K562 (cell line): Measurements from ENCODE around the gene PPP1R9B. TPM values are rescaled to one million over a fixed set of nuclear protein-coding genes. Genes with fewer than 3 reads are reported as not detected.

Experiments used
- DIDO1 ChIP-seq: fragments of 450-650 bp; IDR thresholded peaks from 2 replicates; pipeline ENCODE4 v1.6.1; 2016; ENCODE audit warnings: low read depth, missing biosample characterization, missing genetic modification characterization
- HDAC8 ChIP-seq: fragments of 450-650 bp; IDR thresholded peaks from 2 replicates; pipeline ENCODE4 v1.6.1; 2016; ENCODE audit warnings: mild to moderate bottlenecking, missing genetic modification characterization, moderate library complexity, missing compliant biosample characterization
- HNRNPLL ChIP-seq: fragments of 200-400 bp; formaldehyde crosslinking; IDR thresholded peaks from 2 replicates; pipeline ENCODE4 v1.6.1; 2017; ENCODE audit warnings: low read length, low read depth, mild to moderate bottlenecking; ENCODE audit not compliant: poor library complexity, severe bottlenecking
- MAFG ChIP-seq: fragments of 450-650 bp; conservative IDR thresholded peaks from 2 replicates; pipeline ENCODE4 v1.6.1; 2016; ENCODE audit warnings: missing genetic modification characterization, missing compliant biosample characterization
- MBD2 ChIP-seq: sonication (generic); IDR thresholded peaks from 2 replicates; pipeline ENCODE4 v1.6.1; 2016; ENCODE audit warnings: low read depth, borderline replicate concordance
- NCOR1 ChIP-seq: fragments of 450-650 bp; IDR thresholded peaks from 2 replicates; pipeline ENCODE4 v1.6.1; 2016; ENCODE audit warnings: mild to moderate bottlenecking, moderate library complexity
- NR4A1 ChIP-seq, 2 experiments: fragments of 250-450 bp in 1 of 2; fragments of 450-650 bp in 1 of 2; sonication (Bioruptor Pico) in 1 of 2; IDR thresholded peaks; 2 replicates each; pipeline versions ENCODE4 v1.4.0 to v1.6.1; 2016 to 2020; ENCODE audit warnings: mild to moderate bottlenecking in 2 of 2, missing compliant biosample characterization in 1 of 2, missing genetic modification characterization in 1 of 2, moderate library complexity in 1 of 2
- NUFIP1 ChIP-seq: fragments of 450-650 bp; IDR thresholded peaks from 2 replicates; pipeline ENCODE4 v1.6.1; 2018; ENCODE audit not compliant: partially characterized antibody
- POLR2AphosphoS5 ChIP-seq: IDR thresholded peaks from 2 replicates; pipeline ENCODE4 v1.6.1; 2011; ENCODE audit warnings: mild to moderate bottlenecking, low read depth, low read length, moderate library complexity; ENCODE audit not compliant: control insufficient read depth, insufficient read depth
- POLR3G ChIP-seq: IDR thresholded peaks from 2 replicates; pipeline ENCODE4 v1.6.1; 2011; ENCODE audit not compliant: insufficient read length, insufficient replicate concordance; ENCODE audit errors: extremely low read depth
- SIX5 ChIP-seq, 2 experiments: IDR thresholded peaks; 2 replicates each; pipeline ENCODE4 v1.6.1; 2011; ENCODE audit warnings: low read length in 2 of 2, borderline replicate concordance in 1 of 2, low read depth in 1 of 2, mild to moderate bottlenecking in 1 of 2, moderate library complexity in 1 of 2; ENCODE audit not compliant: insufficient read depth in 1 of 2
- ZNF12 ChIP-seq: sonication (generic); formaldehyde crosslinking; IDR thresholded peaks from 2 replicates; pipeline ENCODE4 v1.4.0; 2020; ENCODE audit warnings: mild to moderate bottlenecking, missing genetic modification reagents
- ZNF184 ChIP-seq: sonication (generic); formaldehyde crosslinking; IDR thresholded peaks from 2 replicates; pipeline ENCODE4 v1.5.0; 2020; ENCODE audit warnings: missing genetic modification reagents
- ZNF253 ChIP-seq: fragments of 250-450 bp; sonication (Bioruptor Pico); conservative IDR thresholded peaks from 2 replicates; pipeline ENCODE4 v1.6.1; 2021; ENCODE audit warnings: mild to moderate bottlenecking
- ZNF445 ChIP-seq: fragments of 250-450 bp; sonication (Bioruptor Pico); IDR thresholded peaks from 2 replicates; pipeline ENCODE4 v1.4.0; 2020; ENCODE audit warnings: low read depth, mild to moderate bottlenecking, moderate library complexity
- polyA plus RNA-seq, 8 experiments: library from polyadenylated mRNA; depleted of rRNA in 4 of 8; stranded (reverse) in 5 of 8; unstranded in 3 of 8; fragments of >200 nt; fragmentation: Nextera tagmentation in 2 of 8; fragmentation: Illumina TruSeq in 1 of 8; extraction: Ambion mirVana in 2 of 8; extraction: Trizol in 1 of 8; gene quantifications; 2 replicates each; pipeline versions ENCODE4 v1.2.1 to v1.2.3, GENCODE V29; 2011 to 2014; ENCODE audit warnings: inconsistent platforms in 1 of 8, missing spikeins in 1 of 8
- total RNA-seq, 7 experiments: library from RNA; depleted of rRNA in 6 of 7; stranded (reverse); fragments of >200 nt in 6 of 7; fragmentation: Illumina TruSeq in 2 of 7; extraction: Trizol in 2 of 7; gene quantifications; 2 replicates each; pipeline versions ENCODE4 v1.2.1 to v1.2.3, GENCODE V29; 2011 to 2021; ENCODE audit warnings: low replicate concordance in 1 of 7
- TF ChIP-seq, protein P1 (sequence below): sonication (generic); formaldehyde crosslinking; IDR thresholded peaks from 2 replicates; pipeline ENCODE4 v1.8.0; 2022; ENCODE audit warnings: missing genetic modification reagents, mild to moderate bottlenecking, moderate library complexity, borderline replicate concordance
- TF ChIP-seq, protein P2 (sequence below), 2 experiments: fragments of 450-650 bp in 1 of 2; sonication (generic) in 1 of 2; formaldehyde crosslinking in 1 of 2; IDR thresholded peaks; 2 replicates each; pipeline versions ENCODE4 v1.7.1 to v1.9.0; 2016 to 2022; ENCODE audit warnings: inconsistent platforms in 1 of 2, mild to moderate bottlenecking in 1 of 2, missing genetic modification reagents in 1 of 2

PPP1R9B gene
- total and polyA plus RNA-seq, 9 of the 15 experiments (the other 6 are each of a cell fraction or from before 2014, with no cell fraction given): 0.10 to 63.5 (median 24.7) TPM

DNA sequence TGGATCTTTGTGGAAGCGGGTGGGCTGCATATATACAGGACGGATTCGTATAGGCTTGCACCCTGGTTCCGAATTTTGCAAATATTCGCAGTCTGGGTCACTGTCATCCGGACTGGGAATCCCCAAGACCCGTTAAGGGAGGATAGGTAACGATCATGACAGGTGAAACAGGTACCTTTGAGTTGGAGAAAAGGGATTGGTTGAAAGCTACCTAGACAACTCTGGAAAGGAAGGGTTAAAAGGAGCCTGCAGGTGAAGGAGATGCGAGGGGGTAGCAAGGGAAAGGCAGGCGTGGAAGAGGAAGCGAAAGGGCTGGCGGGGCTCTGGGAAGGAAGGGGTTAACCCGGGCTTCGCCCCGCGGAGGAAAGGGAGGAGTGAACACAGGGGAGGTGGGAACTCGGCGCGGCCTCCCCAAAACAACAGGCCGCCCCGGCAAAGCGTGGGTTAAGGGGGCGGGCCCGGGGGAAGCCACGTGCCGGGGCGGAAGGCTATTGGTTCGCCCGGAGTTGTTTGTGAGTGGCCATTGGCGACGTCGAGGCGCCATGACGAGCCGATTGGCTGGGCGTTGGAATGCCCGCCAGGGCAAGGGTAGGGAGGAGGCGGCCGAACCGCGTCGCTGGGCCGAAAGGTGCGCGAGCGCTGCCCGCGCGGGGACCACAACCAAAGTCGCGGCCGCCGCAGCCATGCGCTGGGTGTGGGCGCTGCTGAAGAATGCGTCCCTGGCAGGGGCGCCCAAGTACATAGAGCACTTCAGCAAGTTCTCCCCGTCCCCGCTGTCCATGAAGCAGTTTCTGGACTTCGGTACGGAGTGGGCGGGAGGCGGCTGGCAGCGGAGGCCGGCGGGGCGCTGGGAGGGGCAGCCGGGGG lies 55.5 kb downstream of the PPP1R9B start, which contains the start of gene PDK2 (continued):
- TF ChIP-seq NR4A1 (CRISPR knock-in tag; IDR thresholded peaks at IDR 0.05) (no peak), NR4A1 (tag; IDR thresholded peaks at IDR 0.05) (no peak), POLR2AphosphoS5 (no peak), MAFG (tag) (no peak), MBD2 (peak; percentile 88), ZNF184 (CRISPR knock-in tag) (no peak), HDAC8 (tag) (no peak), ZNF12 (CRISPR knock-in tag) (0 out of 2 replicates have a peak, but pooled peaks have one; percentile 33), NUFIP1 (no peak), ZNF445 (no peak), POLR3G (no peak), ZNF253 (CRISPR knock-in tag) (no peak), DIDO1 (tag) (no peak), NCOR1 (no peak), HNRNPLL (no peak), SIX5 (IDR thresholded peaks at IDR 0.05; ENCODE audit: borderline replicate concordance in 1 of 2, insufficient read depth in 1 of 2, low read depth in 1 of 2, low read length in 2 of 2) (no peak)
- TF ChIP-seq, protein P1, sequence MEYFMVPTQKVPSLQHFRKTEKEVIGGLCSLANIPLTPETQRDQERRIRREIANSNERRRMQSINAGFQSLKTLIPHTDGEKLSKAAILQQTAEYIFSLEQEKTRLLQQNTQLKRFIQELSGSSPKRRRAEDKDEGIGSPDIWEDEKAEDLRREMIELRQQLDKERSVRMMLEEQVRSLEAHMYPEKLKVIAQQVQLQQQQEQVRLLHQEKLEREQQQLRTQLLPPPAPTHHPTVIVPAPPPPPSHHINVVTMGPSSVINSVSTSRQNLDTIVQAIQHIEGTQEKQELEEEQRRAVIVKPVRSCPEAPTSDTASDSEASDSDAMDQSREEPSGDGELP (CRISPR knock-in tag): peak; percentile 26; the same call in 1 of the 2 replicates
- TF ChIP-seq, protein P2, sequence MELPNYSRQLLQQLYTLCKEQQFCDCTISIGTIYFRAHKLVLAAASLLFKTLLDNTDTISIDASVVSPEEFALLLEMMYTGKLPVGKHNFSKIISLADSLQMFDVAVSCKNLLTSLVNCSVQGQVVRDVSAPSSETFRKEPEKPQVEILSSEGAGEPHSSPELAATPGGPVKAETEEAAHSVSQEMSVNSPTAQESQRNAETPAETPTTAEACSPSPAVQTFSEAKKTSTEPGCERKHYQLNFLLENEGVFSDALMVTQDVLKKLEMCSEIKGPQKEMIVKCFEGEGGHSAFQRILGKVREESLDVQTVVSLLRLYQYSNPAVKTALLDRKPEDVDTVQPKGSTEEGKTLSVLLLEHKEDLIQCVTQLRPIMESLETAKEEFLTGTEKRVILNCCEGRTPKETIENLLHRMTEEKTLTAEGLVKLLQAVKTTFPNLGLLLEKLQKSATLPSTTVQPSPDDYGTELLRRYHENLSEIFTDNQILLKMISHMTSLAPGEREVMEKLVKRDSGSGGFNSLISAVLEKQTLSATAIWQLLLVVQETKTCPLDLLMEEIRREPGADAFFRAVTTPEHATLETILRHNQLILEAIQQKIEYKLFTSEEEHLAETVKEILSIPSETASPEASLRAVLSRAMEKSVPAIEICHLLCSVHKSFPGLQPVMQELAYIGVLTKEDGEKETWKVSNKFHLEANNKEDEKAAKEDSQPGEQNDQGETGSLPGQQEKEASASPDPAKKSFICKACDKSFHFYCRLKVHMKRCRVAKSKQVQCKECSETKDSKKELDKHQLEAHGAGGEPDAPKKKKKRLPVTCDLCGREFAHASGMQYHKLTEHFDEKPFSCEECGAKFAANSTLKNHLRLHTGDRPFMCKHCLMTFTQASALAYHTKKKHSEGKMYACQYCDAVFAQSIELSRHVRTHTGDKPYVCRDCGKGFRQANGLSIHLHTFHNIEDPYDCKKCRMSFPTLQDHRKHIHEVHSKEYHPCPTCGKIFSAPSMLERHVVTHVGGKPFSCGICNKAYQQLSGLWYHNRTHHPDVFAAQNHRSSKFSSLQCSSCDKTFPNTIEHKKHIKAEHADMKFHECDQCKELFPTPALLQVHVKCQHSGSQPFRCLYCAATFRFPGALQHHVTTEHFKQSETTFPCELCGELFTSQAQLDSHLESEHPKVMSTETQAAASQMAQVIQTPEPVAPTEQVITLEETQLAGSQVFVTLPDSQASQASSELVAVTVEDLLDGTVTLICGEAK (IDR thresholded peaks at IDR 0.05): no peak
- TF ChIP-seq, protein P2 (CRISPR knock-in tag; IDR thresholded peaks at IDR 0.05): no peak
